GM19467 (cell line): ENCODE results near the gene UBE2V1.
"Not testable (repeated sequence)": the region's sequence is repeated elsewhere in the genome, so short reads cannot be mapped to it uniquely, and the experiment has no call there.

Source experiments
- ATAC-seq: cut with Tn5 transposase; IDR thresholded peaks from one replicate; pipeline ENCODE4 v1.9.1; 2021; ENCODE audit warnings: mild to moderate bottlenecking, moderate library complexity; ENCODE audit not compliant: unreplicated experiment

Gene UBE2V1

DNA sequence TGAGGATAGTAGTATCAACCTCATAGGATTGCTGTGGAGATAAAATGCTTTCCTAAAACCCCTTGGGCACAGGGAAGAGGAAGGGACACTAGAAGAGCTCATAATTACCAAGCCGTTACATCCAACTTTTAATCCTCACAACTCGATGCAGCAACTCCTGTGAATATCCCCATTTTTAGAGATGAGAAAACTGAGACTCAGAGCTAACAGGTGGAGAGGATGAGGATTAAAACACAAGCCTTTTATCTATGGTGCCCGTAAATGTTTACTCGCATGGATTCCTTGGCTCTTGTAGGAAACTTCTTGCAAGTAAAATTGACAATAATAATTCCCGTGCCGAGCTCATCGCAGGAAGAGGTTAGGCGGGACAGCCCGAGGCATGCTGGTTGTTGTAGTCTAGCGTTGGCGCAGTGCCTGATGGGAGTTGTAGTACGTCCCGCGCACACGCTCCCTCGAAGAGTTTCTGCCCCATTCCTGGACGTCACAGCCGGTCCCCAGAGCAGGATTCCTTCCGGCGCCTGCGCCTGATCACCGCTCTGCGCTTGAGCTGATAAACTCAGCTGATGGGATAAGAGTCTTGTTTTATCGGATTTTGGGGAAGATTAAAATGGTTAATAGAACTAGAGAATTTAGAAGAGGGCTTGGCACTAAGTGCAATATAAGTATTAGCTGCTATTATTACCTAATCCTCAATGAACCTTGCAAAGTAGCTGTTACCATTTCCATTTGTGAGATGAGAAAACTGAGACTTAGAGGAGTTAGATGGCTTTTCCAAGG, 2.8 kb upstream of the UBE2V1 start:
- peak; percentile 78 for ATAC-seq

DNA sequence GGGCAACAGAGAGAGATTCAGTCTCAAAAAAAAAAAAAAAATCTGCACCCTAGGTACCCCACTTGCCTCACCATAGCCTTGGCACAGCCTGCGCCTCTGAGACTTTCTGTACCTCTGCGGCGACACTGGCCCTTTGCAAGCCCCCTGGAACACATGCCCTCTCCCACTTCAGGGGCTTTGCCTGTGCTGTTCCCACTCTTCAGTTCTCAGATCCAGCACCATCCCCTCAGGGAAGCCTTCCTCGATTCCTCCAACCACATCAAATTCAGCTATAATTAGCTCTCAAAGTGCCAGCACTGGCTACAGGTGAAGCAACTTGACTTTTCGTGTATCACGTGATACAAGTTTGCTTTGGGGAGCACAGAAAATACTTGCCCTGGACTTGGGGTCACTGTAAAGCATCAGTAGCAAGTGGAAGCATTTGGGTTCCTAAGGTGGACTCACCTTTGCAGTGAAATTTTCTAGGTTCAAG, 2.1 kb upstream of the UBE2V1 start:
- ATAC-seq = no peak

DNA sequence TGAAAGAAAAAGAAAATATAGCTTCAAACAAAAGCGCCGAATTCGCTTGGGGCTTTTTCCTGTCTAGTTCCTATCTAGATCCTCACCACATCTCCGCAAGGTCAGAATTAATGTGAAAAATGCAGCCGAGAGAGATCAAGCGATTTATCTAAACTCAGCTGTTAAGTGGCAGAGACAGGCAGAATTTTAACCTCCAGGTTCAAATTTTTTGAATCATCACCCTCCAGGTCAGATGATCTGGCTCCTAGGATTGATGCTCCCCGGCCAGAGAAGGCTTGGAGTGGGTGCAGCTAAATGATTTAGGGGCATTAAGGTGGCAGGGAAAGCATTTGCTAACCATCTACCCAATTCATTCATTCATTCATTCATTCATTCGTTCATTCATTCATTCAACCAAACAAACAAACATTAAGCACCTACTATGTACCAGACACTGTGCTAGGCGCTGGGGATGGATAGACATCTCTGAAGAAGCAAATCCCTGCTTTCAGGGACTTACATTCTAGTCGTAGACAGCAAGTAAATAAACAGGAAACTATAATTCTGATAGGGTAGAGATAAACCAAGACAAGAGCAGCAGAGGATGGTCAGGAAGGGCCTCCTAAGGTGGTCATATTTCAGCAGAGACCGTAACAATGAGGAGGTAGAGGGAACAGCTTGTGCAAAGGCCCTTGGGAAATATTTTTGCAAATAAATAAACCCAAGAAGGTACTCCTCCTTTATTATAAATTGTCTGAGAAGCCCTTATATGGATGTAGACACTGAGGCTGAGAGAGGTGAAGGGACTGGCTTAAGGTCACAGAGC, 672 bp upstream of the UBE2V1 start:
- no peak for ATAC-seq

GRCh38 chr20:50111829-50112495, 988 bp downstream of the UBE2V1 start:
- no peak for ATAC-seq

DNA sequence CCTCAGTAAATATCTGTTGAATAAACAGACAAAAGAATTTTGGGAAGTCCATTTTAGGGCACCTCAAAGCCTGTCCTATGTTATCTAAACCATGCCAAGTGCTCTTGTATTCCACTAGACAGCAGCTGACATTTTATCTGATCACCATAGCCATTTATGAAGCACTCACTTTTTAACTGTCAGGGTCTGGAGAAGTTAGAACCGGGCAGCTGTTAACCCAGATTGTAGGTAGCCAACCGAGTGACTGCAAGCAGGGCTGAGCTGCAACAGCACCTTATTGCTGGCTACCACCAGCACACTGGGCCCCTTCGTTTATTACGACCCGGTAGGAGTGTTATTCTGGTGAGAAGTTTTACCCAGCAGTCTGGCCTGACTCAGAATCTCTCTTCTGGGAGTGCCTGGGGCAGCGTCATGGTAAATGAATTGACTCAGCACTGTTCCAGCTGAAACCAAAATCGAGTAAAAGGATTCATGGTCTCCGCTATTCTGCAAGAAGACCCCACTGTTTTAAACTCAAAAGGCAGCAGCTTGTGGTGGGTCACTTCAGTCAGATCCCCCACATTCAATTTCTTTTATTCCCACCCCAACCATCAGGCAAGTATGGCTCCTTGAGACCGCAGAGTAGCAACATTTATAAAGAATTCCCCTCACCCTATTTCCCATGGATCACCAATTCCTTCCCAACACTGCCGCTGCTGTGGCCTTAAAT, 1.7 kb downstream of the UBE2V1 start:
- no peak for ATAC-seq

GRCh38 chr20:50110141-50111047, 2.6 kb downstream of the UBE2V1 start:
- ATAC-seq = no peak

GRCh38 chr20:50108556-50109235, 4.3 kb downstream of the UBE2V1 start:
- no peak for ATAC-seq

GRCh38 chr20:50107796-50108331, 5.1 kb downstream of the UBE2V1 start:
- no peak for ATAC-seq

GRCh38 chr20:50107086-50107660, 5.8 kb downstream of the UBE2V1 start:
- no peak for ATAC-seq

GRCh38 chr20:50106669-50107068, 6.3 kb downstream of the UBE2V1 start:
- not testable (repeated sequence) for ATAC-seq

- not testable (repeated sequence) for ATAC-seq
Observed at GRCh38 chr20:50103464-50104107, 9.4 kb downstream of the UBE2V1 start.

- ATAC-seq = not testable (repeated sequence)
Observed at GRCh38 chr20:50102551-50102950, 10.4 kb downstream of the UBE2V1 start.

DNA sequence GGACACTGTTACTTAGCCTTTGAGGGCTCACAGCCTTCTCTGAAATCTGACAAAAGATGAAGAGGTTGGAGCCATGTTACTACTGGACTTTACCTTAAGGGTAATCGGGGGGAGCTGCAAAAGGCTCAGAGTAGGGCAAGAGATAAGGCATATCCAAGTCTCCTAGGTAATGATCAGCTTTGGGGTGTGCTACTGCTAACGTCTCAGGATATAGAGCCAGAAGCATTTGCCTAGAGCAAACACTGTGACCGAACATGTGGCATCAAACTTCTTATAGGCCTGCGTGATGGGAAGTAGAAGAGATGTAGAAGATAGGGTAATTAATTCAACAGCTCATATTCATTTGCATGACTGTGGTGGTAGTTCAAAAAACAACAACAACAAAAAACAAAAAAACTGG, 11.1 kb downstream of the UBE2V1 start:
- ATAC-seq = no peak

GRCh38 chr20:50101281-50101680, 11.7 kb downstream of the UBE2V1 start:
- no peak for ATAC-seq

DNA sequence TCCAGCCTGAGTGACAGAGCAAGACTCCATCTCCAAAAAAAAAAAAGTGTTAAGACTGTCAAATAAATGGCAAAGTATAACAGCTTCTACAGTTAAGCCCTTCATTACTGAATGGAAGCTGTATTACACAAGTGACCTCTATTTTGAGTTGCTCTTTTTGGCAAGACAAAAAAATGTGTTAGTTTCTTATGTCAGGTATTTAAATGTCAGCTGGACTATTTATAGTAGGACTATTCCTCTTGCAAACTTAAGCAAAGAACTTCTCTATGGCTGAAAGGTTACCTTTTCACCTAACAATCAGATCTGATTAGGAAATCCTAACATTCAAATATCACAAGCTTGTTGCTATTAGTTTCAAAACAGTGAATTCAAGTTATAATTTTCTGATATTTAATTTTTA, 12.4 kb downstream of the UBE2V1 start:
- no peak for ATAC-seq

GRCh38 chr20:50099565-50099991, 13.4 kb downstream of the UBE2V1 start:
- ATAC-seq = no peak

GRCh38 chr20:50099113-50099512, 13.8 kb downstream of the UBE2V1 start:
- ATAC-seq = no peak

DNA sequence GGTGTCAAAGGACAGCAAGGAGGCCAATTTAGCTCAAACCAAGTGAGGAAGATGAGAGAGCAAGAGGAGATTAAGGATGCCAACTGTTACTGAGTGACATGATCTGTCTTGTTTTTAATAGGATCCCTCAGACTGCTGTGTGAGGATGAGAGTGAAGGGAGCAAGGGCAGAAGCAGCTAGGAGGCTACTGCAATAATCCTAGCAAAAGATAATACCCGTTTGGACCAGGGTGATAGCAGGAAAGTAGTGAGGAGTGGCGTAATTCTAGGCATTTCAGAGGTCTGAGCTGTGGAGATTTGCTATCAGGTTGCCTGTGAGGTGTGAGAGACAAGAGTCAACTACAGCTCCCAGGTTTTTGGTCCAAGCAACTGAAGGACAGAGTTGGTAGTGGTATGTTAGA, 14.7 kb downstream of the UBE2V1 start:
- no peak for ATAC-seq
